GM12878 (cell line): ENCODE measurements around the gene COMT. TPM values are rescaled to one million over a fixed set of nuclear protein-coding genes. Genes with fewer than 3 reads are reported as not detected.

Experiments used
- ATAC-seq: fragments of 200-7000 bp; cut with Tn5 transposase; 3 replicates; pipeline ENCODE4 v1.9.1; 2020; ENCODE audit warnings: mild to moderate bottlenecking, moderate library complexity
- BruUV-seq: library from RNA; stranded (reverse); fragments of 400-500 nt; replicated peaks from 2 replicates; lab custom pipeline; 2021; lab: Mats Ljungman, UMichigan
- CTCF ChIA-PET: fragments of 300-600 bp; sonication (Branson Sonifier 250); formaldehyde crosslinking; extraction: SDS; loops from one replicate; lab custom pipeline; 2021; ENCODE audit warnings: inconsistent platforms; lab: Yijun Ruan, JAX
- POLR2A ChIA-PET: fragments of 350-600 bp; formaldehyde crosslinking; extraction: SDS; loops from one replicate; lab custom pipeline; 2021; ENCODE audit warnings: inconsistent platforms; lab: Charles Lee
- RAD21 ChIA-PET: fragments of 300-600 bp; sonication (Branson Sonifier 250); formaldehyde crosslinking; loops from one replicate; lab custom pipeline; 2023; ENCODE audit warnings: antibody characterized with exemption; ENCODE audit not compliant: unreplicated experiment; lab: Charles Lee
- SMC1A ChIA-PET: fragments of 300-600 bp; sonication (Branson Sonifier 250); formaldehyde crosslinking; loops from one replicate; lab custom pipeline; 2023; ENCODE audit not compliant: unreplicated experiment, uncharacterized antibody; lab: Charles Lee
- DNase-seq: peaks from one replicate; pipeline ENCODE4 v3.0.0-alpha.2; 2011; ENCODE audit warnings: low read depth, low spot score
- FAIRE-seq: peaks from 3 replicates; lab custom pipeline; 2011; peaks lifted over from hg19 to GRCh38; lab: Jason Lieb, UNC
- H2AFZ ChIP-seq: 2 replicates; pipeline ENCODE4 v1.6.0; 2011; ENCODE audit warnings: low read depth, low read length, control low read depth; ENCODE audit not compliant: control insufficient read depth
- H3K27ac ChIP-seq: 2 replicates; pipeline ENCODE4 v1.5.1; 2011; ENCODE audit warnings: control low read depth; ENCODE audit not compliant: control insufficient read depth, insufficient read depth
- H3K27me3 ChIP-seq, 2 experiments: replicated peaks in 1 of 2; 2 replicates each; pipeline versions ENCODE4 v1.6.0 to v1.6.1; 2011; ENCODE audit warnings: low read length in 1 of 2; ENCODE audit not compliant: control insufficient read depth in 2 of 2, insufficient read depth in 2 of 2
- H3K36me3 ChIP-seq, 2 experiments: 2 replicates each; pipeline ENCODE4 v1.5.1; 2011; ENCODE audit warnings: low read length in 1 of 2; ENCODE audit not compliant: control insufficient read depth in 2 of 2, insufficient read depth in 2 of 2
- H3K4me1 ChIP-seq: 2 replicates; pipeline ENCODE4 v1.6.1; 2011; ENCODE audit warnings: mild to moderate bottlenecking, low read length, moderate library complexity, mixed read lengths; ENCODE audit not compliant: control insufficient read depth, insufficient read depth
- H3K4me2 ChIP-seq: 2 replicates; pipeline ENCODE4 v1.6.0; 2011; ENCODE audit warnings: control low read depth; ENCODE audit not compliant: control insufficient read depth, insufficient read depth
- H3K4me3 ChIP-seq: fragments of 200-600 bp; sonication (generic); 2 replicates; pipeline ENCODE4 v1.5.1; 2016
- H3K79me2 ChIP-seq: 2 replicates; pipeline ENCODE4 v1.6.0; 2011; ENCODE audit warnings: low read length; ENCODE audit not compliant: control insufficient read depth, insufficient read depth
- H3K9ac ChIP-seq: 2 replicates; pipeline ENCODE4 v1.8.0; 2011; ENCODE audit warnings: low read length, control low read depth, mixed read lengths; ENCODE audit not compliant: control insufficient read depth, insufficient read depth
- H3K9me3 ChIP-seq: replicated peaks from 3 replicates; pipeline ENCODE4 v1.5.1; 2011; ENCODE audit warnings: mild to moderate bottlenecking, low read length; ENCODE audit not compliant: control insufficient read depth, insufficient read depth
- H4K20me1 ChIP-seq: 2 replicates; pipeline ENCODE4 v1.6.0; 2011; ENCODE audit not compliant: control insufficient read depth, insufficient read depth
- ATF2 ChIP-seq: IDR thresholded peaks from 2 replicates; pipeline ENCODE4 v1.6.1; 2012; ENCODE audit warnings: low read length, inconsistent platforms
- BHLHE40 ChIP-seq, 2 experiments: fragments of 450-650 bp in 1 of 2; IDR thresholded peaks; 2 replicates each; pipeline ENCODE4 v1.6.1; 2011 to 2017; ENCODE audit warnings: low read depth in 2 of 2, borderline replicate concordance in 1 of 2, improper control_type of control experiment in 1 of 2, low read length in 1 of 2, mild to moderate bottlenecking in 1 of 2
- CHD1 ChIP-seq: IDR thresholded peaks from 2 replicates; pipeline ENCODE4 v1.6.1; 2012; ENCODE audit warnings: low read depth, low read length, improper control_type of control experiment
- POLR2AphosphoS5 ChIP-seq: IDR thresholded peaks from 2 replicates; pipeline ENCODE4 v1.6.1; 2011; ENCODE audit warnings: mild to moderate bottlenecking, low read length, inconsistent platforms
- TARDBP ChIP-seq: IDR thresholded peaks from 2 replicates; pipeline ENCODE4 v1.6.1; 2016; ENCODE audit warnings: borderline replicate concordance
- YBX1 ChIP-seq: fragments of 450-650 bp; IDR thresholded peaks from 2 replicates; pipeline ENCODE4 v1.6.1; 2016; ENCODE audit warnings: antibody characterized with exemption
- WGBS: methylation state at CpG from one replicate; pipeline ENCODE4 v1.1.6; 2016; ENCODE audit warnings: low lambda C conversion rate; ENCODE audit not compliant: insufficient replicate concordance, insufficient coverage; ENCODE audit errors: missing lambda C conversion rate; 5-methylcytosine and 5-hydroxymethylcytosine counted together
- in situ Hi-C: fragments of 300-500 bp; cut with MboI; formaldehyde crosslinking; loops from 9 replicates; pipeline ENCODE4 v1.14.3; 2018; ENCODE audit warnings: mixed read lengths
- intact Hi-C: fragments of 100-400 bp; cut with micrococcal nuclease; formaldehyde crosslinking; loops from one replicate; pipeline ENCODE4 v1.14.2; 2022; ENCODE audit not compliant: unreplicated experiment
- polyA plus RNA-seq, 11 experiments: library from polyadenylated mRNA; depleted of rRNA in 4 of 11; unstranded in 6 of 11; stranded (reverse) in 5 of 11; fragments of >200 nt; fragmentation: Nextera tagmentation in 4 of 11; fragmentation: Illumina TruSeq in 1 of 11; extraction: Ambion mirVana in 4 of 11; extraction: Trizol in 1 of 11; gene quantifications; 1 replicate in 1 of 11; 2 replicates in 10 of 11; pipeline versions ENCODE4 v1.2.1 to v1.2.3, GENCODE V29; 2011 to 2016; ENCODE audit warnings: inconsistent platforms in 2 of 11, missing spikeins in 2 of 11, low read depth in 1 of 11
- total RNA-seq, 4 experiments: library from RNA; depleted of rRNA in 3 of 4; stranded (reverse); fragments of >200 nt in 3 of 4; fragmentation: Illumina TruSeq in 1 of 4; extraction: Trizol in 1 of 4; gene quantifications; 2 replicates each; pipeline versions ENCODE4 v1.2.1 to v1.2.3, GENCODE V29; 2013 to 2021

COMT gene
- total and polyA plus RNA-seq, 10 of the 15 experiments (the other 5 are each of a cell fraction or from before 2014, with no cell fraction given), result 4.5 to 152 (median 66.1) TPM

DNA sequence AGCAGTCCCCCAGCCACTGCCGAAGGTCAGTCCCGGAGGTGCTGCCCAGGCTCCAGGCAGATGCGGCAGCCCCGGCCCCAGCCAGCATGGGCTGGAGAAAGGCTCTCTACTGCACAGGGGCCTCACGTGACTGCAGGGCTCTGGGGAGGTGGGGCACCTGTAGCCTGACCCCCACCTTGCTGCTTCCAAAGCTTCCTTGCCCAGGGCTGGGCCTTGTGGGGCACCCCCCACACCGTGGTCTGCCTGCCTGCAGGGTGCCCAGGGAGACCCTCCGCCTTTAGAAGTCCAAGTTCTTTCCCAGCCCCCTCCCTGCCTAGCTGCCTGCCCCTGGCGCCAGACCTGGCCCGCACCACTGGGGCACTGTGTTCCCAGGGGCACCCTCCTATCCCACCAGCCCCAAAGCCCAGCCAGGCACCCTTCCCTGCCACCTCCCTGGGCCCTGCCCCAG, 28.5 kb downstream of the COMT start:
- Histone ChIP-seq H3K36me3 (peaks cover 0 to 2% of the 10 kb centered on the region in 2 experiments; a peak in 2 of 4 replicates), H3K4me2 (no peak overlapping the region), H3K4me1 (no peaks in the 10 kb centered on the region), H4K20me1 (no peaks in the 10 kb centered on the region), H3K9ac (no peak overlapping the region), H2AFZ (no peak overlapping the region), H3K9me3 (no peaks in the 10 kb centered on the region), H3K79me2 (no peaks in the 10 kb centered on the region), H3K27me3 (no peaks in the 10 kb centered on the region), H3K4me3 (no peak overlapping the region), H3K27ac (no peak overlapping the region)
- 57% methylated on average over 7 of the region's 9 CpGs for WGBS
- SMC1A ChIA-PET, result interaction anchor here (0.6 kb wide), 1 partner anchor 45 kb away, joined by 3 read pairs; no protein-coding TSS in a partner anchor
- POLR2A ChIA-PET, result no interaction called here
- no peak for FAIRE-seq
- BruUV-seq, result no TSS peak
- TF ChIP-seq BHLHE40 (IDR thresholded peaks at IDR 0.05; ENCODE audit: borderline replicate concordance in 1 of 2, low read depth in 2 of 2, low read length in 1 of 2) (peak in 1 of 2 experiments; percentile 15; a peak in 1 of 4 replicates), CHD1 (no peak), ATF2 (no peak), YBX1 (no peak), TARDBP (no peak), POLR2AphosphoS5 (no peak)
- in situ Hi-C loops (no loop called here), intact Hi-C loops (loop anchor here (1.0 to 5.0 kb wide), 3 partner anchors 42 to 147 kb away; partner anchors contain the start of genes RANBP1 and TRMT2A)
- CTCF ChIA-PET, result interaction anchor here (0.8 to 2.4 kb wide), 3 partner anchors 43 to 160 kb away, joined by 3 to 7 read pairs (median 4); no protein-coding TSS in a partner anchor
- peak; percentile 21 for ATAC-seq
- DNase-seq, result no peak
- RAD21 ChIA-PET, result no interaction called here
